HG02943 (cell line): ENCODE results near the gene COBL.

Experiments used
- ATAC-seq: cut with Tn5 transposase; IDR thresholded peaks from one replicate; pipeline ENCODE4 v1.9.1; 2021; ENCODE audit warnings: mild to moderate bottlenecking, low read depth, moderate library complexity; ENCODE audit not compliant: unreplicated experiment

Gene COBL

GRCh38 chr7:51101111-51101757 is 215.4 kb downstream of the COBL start:
- no peak for ATAC-seq

- ATAC-seq, result no peak
These were observed 226.2 kb downstream of the COBL start for GRCh38 chr7:51090411-51090810.

GRCh38 chr7:51085034-51085692 is 231.4 kb downstream of the COBL start:
- no peak for ATAC-seq

GRCh38 chr7:51084121-51084520 is 232.5 kb downstream of the COBL start:
- no peak for ATAC-seq

- no peak for ATAC-seq
These were observed 233.6 kb downstream of the COBL start for GRCh38 chr7:51082940-51083533.

DNA sequence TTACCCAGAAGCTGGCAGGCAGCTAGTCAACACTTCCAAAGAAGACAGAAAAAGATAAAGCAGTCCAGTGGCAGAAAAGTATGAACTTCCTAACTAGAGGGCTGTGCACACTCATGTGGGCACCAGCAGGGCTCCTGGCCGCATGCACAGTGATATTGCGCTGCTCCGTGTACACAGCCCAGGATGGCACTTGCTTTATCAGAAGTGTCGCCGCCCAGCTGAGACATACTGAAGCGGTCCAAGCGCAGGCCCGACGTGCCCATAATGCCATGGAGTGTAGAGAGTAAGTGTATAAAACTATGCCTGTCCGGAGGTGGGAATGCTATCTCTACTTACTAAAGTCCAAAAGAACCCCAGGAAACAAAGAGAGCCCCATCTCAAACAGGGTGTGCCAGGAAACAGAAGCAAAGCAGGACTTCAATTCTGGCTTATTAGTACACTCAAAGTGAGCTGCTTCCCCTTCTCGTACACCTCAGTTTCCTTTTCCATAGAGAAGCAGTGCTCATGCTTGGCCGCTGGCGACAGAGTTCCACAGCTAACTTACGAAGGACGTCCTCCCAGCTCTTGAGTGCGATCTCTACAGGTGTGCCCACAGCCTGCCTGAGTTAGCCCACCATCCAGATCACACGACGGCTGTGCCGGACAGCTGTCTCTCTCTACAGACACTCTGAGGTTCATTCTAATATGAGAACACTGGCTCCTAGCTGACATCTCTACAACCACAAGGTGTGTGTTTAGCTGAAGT is 234.3 kb downstream of the COBL start:
- no peak for ATAC-seq

DNA sequence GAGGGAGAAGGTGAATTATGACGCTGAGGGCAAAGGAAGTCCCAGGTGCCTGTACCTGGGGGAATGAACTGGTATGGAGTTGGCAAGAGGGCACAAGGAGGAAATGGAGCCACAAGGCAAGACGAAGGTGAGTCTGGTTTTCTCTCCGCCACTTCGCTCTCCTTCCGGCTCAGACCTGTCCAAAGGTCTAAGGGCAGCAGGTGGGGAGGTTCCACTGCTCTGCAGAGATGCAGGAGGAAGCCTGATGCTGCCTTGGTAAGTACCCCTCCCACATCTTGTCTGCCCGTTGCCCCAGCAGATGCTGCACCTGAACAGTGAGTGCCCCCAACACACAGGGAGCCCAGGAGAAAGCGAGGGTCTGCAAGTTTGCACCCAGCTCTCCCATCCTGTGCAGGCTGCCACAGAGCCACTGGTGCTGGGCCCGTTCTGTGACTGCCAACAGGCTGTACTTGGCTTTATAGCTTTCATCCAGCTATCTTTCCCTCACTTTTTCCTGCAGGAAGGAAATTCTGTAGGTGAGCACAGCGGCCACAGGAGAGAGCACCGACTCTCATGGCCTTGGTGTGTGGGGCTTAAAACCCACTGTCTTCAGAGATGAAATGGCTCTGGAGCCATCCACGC is 235.2 kb downstream of the COBL start:
- no peak for ATAC-seq

- no peak for ATAC-seq
These were observed 235.9 kb downstream of the COBL start for GRCh38 chr7:51080622-51081269.

GRCh38 chr7:51080216-51080615 is 236.4 kb downstream of the COBL start:
- ATAC-seq, result no peak

GRCh38 chr7:51079494-51079893 is 237.1 kb downstream of the COBL start:
- no peak for ATAC-seq

- ATAC-seq, result no peak
These were observed 238.0 kb downstream of the COBL start for GRCh38 chr7:51078653-51079052.

GRCh38 chr7:51077987-51078370 is 238.6 kb downstream of the COBL start:
- ATAC-seq, result no peak

DNA sequence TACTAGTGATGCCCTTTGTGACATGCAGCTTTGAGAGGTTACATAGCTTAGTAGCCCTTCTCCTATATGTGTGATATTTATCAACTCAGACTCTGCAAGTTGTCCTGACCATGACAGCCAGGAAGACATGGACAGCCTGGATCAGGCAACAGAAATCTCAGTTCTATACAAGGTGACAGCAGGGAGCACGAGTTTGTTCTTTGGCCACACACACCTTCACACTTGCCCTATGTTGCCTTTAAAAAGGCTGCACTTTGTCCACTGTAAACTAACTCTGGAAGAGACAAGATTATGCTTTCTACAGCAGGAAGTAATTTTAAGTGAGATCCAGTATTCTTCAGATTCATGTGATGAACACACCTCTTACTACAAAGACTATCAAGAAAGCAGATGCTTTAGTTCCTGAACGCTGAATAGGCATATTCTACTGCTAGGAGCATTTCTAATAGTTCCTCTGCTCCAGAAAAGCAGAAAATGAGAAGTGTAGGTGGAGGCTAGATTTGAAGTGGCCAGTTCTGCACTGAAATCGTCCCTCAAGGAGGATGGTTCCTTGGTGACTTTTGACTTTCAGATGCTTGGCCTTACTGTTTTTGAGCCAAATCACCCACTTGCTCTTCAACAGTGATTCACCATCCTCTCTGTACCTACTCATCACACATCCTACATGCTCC is 239.2 kb downstream of the COBL start:
- no peak for ATAC-seq

DNA sequence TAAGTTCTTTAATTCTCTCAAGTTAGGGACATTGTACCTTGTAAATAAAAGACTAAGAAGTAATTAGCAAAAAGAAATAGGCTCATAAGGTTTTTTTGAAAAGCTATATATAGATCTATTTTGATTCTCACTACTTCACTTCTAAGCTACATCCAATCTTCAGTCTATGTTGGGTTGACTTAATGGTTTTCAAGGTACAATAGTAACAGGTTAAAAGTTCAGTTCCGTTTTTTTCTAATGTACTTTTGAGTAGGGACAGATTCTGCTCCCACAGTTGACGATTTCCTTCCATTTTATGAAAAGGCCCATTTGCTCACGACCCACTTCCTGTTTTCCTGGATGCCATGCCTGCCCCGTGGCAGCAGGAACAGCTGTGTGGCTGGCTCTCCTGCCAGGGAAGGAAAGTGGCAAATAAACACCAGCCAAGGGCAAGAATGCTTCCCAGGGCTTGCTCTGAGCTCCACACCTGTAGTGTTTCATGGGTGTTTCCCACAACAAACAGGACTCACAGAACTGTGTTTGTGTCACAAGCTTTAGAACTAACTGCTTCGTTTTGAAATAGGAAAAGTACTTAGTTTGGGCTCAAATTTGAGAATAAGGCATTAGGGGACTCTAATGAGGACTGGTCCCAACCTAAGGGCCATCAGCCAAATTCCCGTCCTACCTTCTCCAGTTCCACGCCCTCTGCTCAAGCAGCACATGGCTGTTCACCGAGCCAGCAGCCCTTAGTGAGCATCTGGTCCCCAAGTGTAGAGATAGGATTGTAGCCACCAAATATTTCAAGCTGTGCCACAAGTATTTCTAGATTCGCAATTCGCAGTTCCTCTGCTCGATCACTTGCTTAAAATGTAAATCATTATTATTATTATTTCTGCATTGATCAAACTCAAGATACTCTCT is 240.7 kb downstream of the COBL start:
- no peak for ATAC-seq

DNA sequence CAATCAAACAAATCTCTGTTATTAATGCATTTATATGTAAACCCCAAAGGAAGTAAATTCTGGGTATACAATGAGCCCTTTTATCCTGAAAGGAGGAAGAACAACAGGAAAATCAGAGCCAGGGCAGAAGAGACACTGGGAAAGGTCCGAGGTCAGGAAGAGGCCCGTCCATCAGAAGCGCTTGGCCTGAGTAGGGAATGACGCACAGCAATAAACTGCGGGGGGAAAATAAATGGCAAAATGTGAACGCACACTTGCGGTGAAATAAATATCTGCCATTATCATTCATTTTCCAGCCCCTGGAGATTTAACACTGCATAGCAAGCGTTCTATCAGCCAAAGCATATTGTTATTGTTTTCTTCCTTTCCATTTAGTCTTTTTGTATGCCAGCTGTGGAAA is 243.4 kb downstream of the COBL start:
- ATAC-seq, result no peak

GRCh38 chr7:51072281-51072680 is 244.3 kb downstream of the COBL start:
- no peak for ATAC-seq

DNA sequence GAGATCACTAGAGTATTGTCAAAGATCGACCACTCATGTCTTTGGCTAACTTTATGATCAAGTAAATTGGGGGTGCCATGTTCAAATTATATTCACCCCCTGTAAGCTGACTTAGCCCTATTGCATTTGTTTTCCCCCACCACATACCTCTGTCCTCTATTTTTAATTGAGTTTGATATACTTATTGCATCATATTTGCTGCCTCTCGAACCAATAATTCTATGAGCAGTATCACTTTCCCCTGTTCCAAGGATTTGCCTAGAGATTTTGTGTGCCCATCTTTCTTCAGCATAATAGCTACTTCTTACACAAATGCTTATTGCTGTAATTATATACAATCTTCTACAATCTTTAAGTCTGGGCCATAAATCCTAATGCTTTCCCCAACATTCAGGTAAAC is 245.2 kb downstream of the COBL start:
- ATAC-seq, result no peak

DNA sequence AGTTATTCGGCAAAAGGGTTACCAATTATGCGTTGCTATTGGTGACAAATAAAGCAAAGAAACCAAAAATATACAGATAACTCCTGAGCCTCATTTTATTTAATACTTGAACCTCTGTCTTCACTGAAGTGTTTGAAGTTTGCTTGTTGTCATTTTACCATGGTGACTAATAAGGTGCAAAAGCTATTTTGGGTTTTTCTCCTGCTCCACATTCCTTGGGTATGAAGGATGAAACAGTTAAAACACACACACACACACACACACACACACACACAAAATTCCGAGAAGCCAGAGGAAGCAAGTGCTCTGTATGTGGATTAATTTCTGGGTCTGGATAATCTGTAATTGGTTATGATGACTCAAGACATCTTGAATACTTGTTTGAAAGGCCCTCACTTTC is 246.5 kb downstream of the COBL start:
- no peak for ATAC-seq
